LNCaP clone FGC (cell line): ENCODE results near the gene ZMYM4.

ENCODE experiments used
- DNase-seq: peaks from one replicate; pipeline ENCODE4 v3.0.0-alpha.2; 2011; ENCODE audit warnings: low read depth
- H3K4me3 ChIP-seq: 2 replicates; pipeline ENCODE4 v1.5.1; 2011; ENCODE audit warnings: mild to moderate bottlenecking, low read depth, low read length, control low read depth
- TF ChIP-seq, protein P1 (sequence below): IDR thresholded peaks from 2 replicates; pipeline ENCODE4 v1.5.1; 2012; ENCODE audit warnings: mild to moderate bottlenecking; ENCODE audit not compliant: control insufficient read depth, insufficient read depth; ENCODE audit errors: extremely low read depth

Gene ZMYM4

DNA sequence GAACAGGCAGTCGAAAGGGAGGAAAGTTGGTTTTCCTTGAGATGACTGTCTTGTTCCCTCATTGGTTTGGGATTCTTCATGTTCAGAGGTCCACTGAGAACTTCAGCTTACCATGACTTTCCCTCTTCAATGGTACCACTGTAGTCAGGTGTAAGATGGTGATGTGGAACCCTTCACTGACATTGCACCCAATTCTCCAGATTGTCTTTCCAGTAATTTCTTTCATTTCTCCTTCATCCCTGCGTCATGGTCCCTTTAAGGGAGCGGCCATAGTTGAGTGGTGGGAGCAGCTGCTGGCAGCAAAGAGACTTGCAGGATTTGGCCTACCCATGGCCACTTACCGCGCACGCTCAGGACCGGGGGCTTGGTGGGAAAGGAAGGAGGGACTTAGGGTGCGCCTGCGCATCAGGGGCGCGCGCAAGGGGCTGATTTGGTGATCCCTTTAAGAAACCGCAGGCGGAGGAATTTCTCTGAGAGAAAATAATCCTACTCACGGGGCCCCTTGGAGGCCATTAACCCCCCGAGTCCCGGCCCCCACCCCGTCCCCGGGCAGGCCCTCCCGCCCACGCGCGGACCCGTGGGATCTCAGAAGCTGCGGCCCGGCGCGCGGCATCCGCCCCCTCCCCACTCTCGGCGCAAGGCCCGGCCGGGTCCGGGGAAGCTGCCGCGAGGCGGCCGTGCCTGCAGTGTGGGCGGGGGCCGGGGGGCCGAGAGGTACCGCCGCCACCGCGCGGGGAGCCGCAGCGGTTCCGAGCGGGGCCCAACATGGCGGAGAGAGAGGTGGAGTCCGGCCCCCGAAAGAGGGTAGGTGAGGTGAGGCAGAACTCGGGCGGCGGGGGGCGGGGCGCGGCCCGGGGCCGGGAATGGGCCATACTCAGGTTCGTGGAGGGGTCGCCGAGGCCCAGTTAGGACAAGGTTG lies at the start of gene ZMYM4:
TSS of gene ZMYM4 (plus strand) at position 428 of the 919 bp plus-strand sequence. CDS start at position 766, 338 bp downstream.
- TF ChIP-seq, protein P1, sequence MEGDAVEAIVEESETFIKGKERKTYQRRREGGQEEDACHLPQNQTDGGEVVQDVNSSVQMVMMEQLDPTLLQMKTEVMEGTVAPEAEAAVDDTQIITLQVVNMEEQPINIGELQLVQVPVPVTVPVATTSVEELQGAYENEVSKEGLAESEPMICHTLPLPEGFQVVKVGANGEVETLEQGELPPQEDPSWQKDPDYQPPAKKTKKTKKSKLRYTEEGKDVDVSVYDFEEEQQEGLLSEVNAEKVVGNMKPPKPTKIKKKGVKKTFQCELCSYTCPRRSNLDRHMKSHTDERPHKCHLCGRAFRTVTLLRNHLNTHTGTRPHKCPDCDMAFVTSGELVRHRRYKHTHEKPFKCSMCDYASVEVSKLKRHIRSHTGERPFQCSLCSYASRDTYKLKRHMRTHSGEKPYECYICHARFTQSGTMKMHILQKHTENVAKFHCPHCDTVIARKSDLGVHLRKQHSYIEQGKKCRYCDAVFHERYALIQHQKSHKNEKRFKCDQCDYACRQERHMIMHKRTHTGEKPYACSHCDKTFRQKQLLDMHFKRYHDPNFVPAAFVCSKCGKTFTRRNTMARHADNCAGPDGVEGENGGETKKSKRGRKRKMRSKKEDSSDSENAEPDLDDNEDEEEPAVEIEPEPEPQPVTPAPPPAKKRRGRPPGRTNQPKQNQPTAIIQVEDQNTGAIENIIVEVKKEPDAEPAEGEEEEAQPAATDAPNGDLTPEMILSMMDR: no peak

DNA sequence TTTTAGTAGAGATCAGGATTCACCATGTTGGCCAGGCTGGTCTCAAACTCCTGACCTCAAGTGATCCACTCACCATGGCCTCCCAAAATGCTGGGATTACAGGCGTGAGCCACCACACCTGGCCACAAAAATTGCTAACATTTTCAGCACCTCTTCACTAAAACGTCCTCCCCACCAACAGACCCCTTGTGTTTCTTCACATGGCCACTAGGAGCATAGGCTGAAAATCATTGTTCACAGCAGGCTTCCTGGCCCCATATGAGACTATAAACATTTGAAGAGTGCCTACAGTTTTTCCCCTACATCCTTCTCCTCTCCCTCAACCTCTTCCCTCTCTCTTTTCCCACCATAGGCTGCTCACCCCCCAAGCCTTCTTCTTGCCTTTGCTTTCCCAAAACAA lies 47.5 kb upstream of the ZMYM4 start:
- TF ChIP-seq, protein P1: 0 out of 2 replicates have a peak, but pooled peaks have one; percentile 14
- DNase-seq: no peak
- H3K4me3 ChIP-seq: no peak overlapping the region

More for the DNA sequence above, at the start of gene ZMYM4:
- H3K4me3 ChIP-seq: peak within 1 kb of the TSS; percentile 74
- DNase-seq: peak; percentile 95

- DNase-seq: no peak
- H3K4me3 ChIP-seq: no peak overlapping the region
- TF ChIP-seq, protein P1: no peak
Observed at GRCh38 chr1:35222322-35223083, 46.0 kb upstream of the ZMYM4 start.

DNA sequence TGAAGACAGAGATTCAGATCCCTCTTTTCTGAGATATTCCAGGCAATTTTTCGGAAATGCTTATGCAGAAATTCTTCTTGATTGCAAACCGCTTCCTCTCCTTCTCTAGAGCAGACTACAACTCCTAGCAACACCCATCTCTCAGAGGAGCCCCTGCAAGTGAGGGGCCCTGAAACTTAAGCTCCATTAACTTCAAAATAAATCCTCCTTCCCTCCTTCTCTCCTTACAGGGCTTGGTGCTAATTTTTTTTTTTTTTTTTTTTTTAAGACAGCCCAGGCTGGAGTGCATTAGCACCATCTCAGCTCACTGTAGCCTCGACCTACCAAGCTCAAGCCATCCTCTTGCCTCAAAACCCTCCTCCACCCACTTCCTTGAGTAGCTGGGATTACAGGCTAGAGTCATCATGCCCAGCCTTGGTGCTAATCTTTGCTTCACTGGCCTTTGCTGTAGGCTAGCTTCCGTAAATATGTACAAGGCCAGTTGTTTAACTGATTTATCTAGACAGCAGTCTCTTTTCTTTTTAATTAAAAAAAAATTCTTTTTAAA lies 45.4 kb upstream of the ZMYM4 start:
- H3K4me3 ChIP-seq: no peak overlapping the region
- DNase-seq: no peak
- TF ChIP-seq, protein P1: no peak

DNA sequence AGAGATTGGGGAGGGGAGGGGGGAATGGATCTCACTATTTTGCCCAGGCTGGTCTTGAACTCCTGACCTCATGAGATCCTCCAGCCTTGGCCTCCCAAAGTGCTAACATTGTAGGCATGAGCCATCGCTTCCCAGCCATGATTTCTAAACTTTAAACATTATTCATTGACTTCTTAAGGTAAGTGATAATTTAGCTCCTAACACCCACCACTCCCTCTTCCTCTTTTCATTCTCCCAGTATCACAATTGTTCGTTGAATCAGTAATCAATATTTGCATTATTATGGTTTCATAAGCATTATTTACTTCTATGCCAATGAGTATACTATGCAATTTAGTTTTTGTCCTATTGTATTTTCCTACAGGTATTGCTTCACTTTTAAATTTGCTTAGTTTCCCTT lies 42.0 kb upstream of the ZMYM4 start:
- no peak overlapping the region for H3K4me3 ChIP-seq
- TF ChIP-seq, protein P1: no peak
- no peak for DNase-seq

- DNase-seq: no peak
- TF ChIP-seq, protein P1: no peak
- no peak overlapping the region for H3K4me3 ChIP-seq
Observed at GRCh38 chr1:35229587-35230360, 38.7 kb upstream of the ZMYM4 start.
